Measurements from ENCODE around the gene XDH. TPM values are rescaled to one million over a fixed set of nuclear protein-coding genes. Genes with fewer than 3 reads are reported as not detected.

XDH gene
- 27.7 to 55.4 TPM (median 40.6 TPM) in 3 replicates for polyA plus RNA-seq
- polyA plus RNA-seq (2011; ENCODE audit: low read depth) = 13.5 TPM
- 29.3 TPM in 2 replicates for polyA plus RNA-seq (2011; cell fraction: cytosol; rRNA removed)
- 66.9 and 71.0 TPM in 2 replicates for polyA plus RNA-seq (2011; cell fraction: nucleus; rRNA removed)
- polyA plus RNA-seq (2012; ENCODE audit: low replicate concordance) = 22.6 and 51.8 TPM in 2 replicates
- polyA minus RNA-seq = 68.0 to 96.2 TPM (median 90.4 TPM) in 3 replicates
- polyA minus RNA-seq (2011; cell fraction: cytosol; rRNA and poly(A)+ RNA removed) = 34.3 TPM
- 42.8 and 74.8 TPM in 2 replicates for polyA minus RNA-seq (2011; cell fraction: nucleus; rRNA and poly(A)+ RNA removed)

- Histone ChIP-seq H3K27me3 (ENCODE audit: control insufficient read depth, extremely low read depth, insufficient read depth, low read length) (no peaks in the 10 kb centered on the region), H3K9me1 (ENCODE audit: control insufficient read depth, extremely low read depth, insufficient read depth, low read length) (no peaks in the 10 kb centered on the region), H3K4me2 (ENCODE audit: control insufficient read depth, extremely low read depth, insufficient read depth, low read depth, low read length) (peak within 1 kb of the TSS; percentile 90), H3K4me3 (ENCODE audit: control insufficient read depth in 2 of 3, extremely low read depth in 1 of 3, insufficient read depth in 2 of 3, low read depth in 1 of 3, low read length in 3 of 3) (peak within 1 kb of the TSS; percentile 63 to 75 (median 69)), H3K9ac (ENCODE audit: control insufficient read depth, extremely low read depth, insufficient read depth, low read length) (peak within 1 kb of the TSS; percentile 69), H2AFZ (ENCODE audit: control insufficient read depth, low read length) (peak within 1 kb of the TSS; percentile 50), H3K9me3 (ENCODE audit: control insufficient read depth, low read depth, low read length) (no peaks in the 10 kb centered on the region), H3K27ac (ENCODE audit: control insufficient read depth, insufficient read depth, low read length) (peak within 1 kb of the TSS; percentile 75), H3K36me3 (ENCODE audit: control insufficient read depth in 2 of 2, extremely low read depth in 1 of 2, insufficient read depth in 2 of 2, low read length in 2 of 2) (no peaks in the 10 kb centered on the region), H3K79me2 (ENCODE audit: control insufficient read depth, insufficient read depth, low read length) (peaks cover 33% of the 10 kb centered on the region), H4K20me1 (ENCODE audit: control insufficient read depth, extremely low read depth, insufficient read depth, low read length) (no peaks in the 10 kb centered on the region), H3K4me1 (ENCODE audit: control insufficient read depth, extremely low read depth, insufficient read depth, low read length) (peaks cover 37% of the 10 kb centered on the region)
- no peak for TF ChIP-seq EZH2 (IDR thresholded peaks at IDR 0.05; ENCODE audit: low read length)
- TF ChIP-seq CTCF (optimal IDR thresholded peaks at IDR 0.05 in 1 of 3, IDR thresholded peaks at IDR 0.05 in 1 of 3, conservative IDR thresholded peaks at IDR 0.05 in 1 of 3; ENCODE audit: extremely low read depth in 1 of 3, insufficient read depth in 2 of 3, low read length in 3 of 3) = no peak
- DNase-seq (ENCODE audit: low read depth, low spot score) (no peak), FAIRE-seq (peak; percentile 100)
- dilution Hi-C loops (cut with MboI; ENCODE audit: extremely low pct_ligation_motif_present, low sequenced_read_pairs) = no loop called here
Observed at GRCh38 chr2:31414601-31415241, at the start of gene XDH. TSS of gene XDH (minus strand) at chr2:31414742. CDS start at chr2:31414666, 76 bp downstream.

GRCh38 chr2:31457651-31458050 is 43.1 kb upstream of the XDH start:
- H3K4me3 ChIP-seq (ENCODE audit: control insufficient read depth in 2 of 3, extremely low read depth in 1 of 3, insufficient read depth in 2 of 3, low read depth in 1 of 3, low read length in 3 of 3) = no peak overlapping the region
- no peaks in the 10 kb centered on the region for H3K4me1 ChIP-seq (ENCODE audit: control insufficient read depth, extremely low read depth, insufficient read depth, low read length)
- H3K9me1 ChIP-seq (ENCODE audit: control insufficient read depth, extremely low read depth, insufficient read depth, low read length) = no peaks in the 10 kb centered on the region
- TF ChIP-seq CTCF (optimal IDR thresholded peaks at IDR 0.05 in 1 of 3, IDR thresholded peaks at IDR 0.05 in 1 of 3, conservative IDR thresholded peaks at IDR 0.05 in 1 of 3; ENCODE audit: extremely low read depth in 1 of 3, insufficient read depth in 2 of 3, low read length in 3 of 3) = no peak
- TF ChIP-seq EZH2 (IDR thresholded peaks at IDR 0.05; ENCODE audit: low read length) = no peak
- no peaks in the 10 kb centered on the region for H4K20me1 ChIP-seq (ENCODE audit: control insufficient read depth, extremely low read depth, insufficient read depth, low read length)
- no peaks in the 10 kb centered on the region for H3K79me2 ChIP-seq (ENCODE audit: control insufficient read depth, insufficient read depth, low read length)
- H2AFZ ChIP-seq (ENCODE audit: control insufficient read depth, low read length) = no peak overlapping the region
- H3K9me3 ChIP-seq (ENCODE audit: control insufficient read depth, low read depth, low read length) = no peaks in the 10 kb centered on the region
- no peaks in the 10 kb centered on the region for H3K36me3 ChIP-seq (ENCODE audit: control insufficient read depth in 2 of 2, extremely low read depth in 1 of 2, insufficient read depth in 2 of 2, low read length in 2 of 2)
- H3K27me3 ChIP-seq (ENCODE audit: control insufficient read depth, extremely low read depth, insufficient read depth, low read length) = no peaks in the 10 kb centered on the region
- H3K27ac ChIP-seq (ENCODE audit: control insufficient read depth, insufficient read depth, low read length) = no peak overlapping the region
- no peak for DNase-seq (ENCODE audit: low read depth, low spot score)
- no peak for FAIRE-seq
- H3K4me2 ChIP-seq (ENCODE audit: control insufficient read depth, extremely low read depth, insufficient read depth, low read depth, low read length) = no peak overlapping the region
- dilution Hi-C loops (cut with MboI; ENCODE audit: extremely low pct_ligation_motif_present, low sequenced_read_pairs) = no loop called here
- no peak overlapping the region for H3K9ac ChIP-seq (ENCODE audit: control insufficient read depth, extremely low read depth, insufficient read depth, low read length)
